Activated CD4-positive, alpha-beta T cell treated with anti-CD3 and anti-CD28 coated beads, Interleukin-2, amount 50 U/mL, for 48 hours (primary cell): ENCODE data around the gene HSD17B11.
"Not testable (repeated sequence)": the region's sequence is repeated elsewhere in the genome, so short reads cannot be mapped to it uniquely, and the experiment has no call there.

Experiments
- DNase-seq, 2 experiments: peaks; one replicate each; pipeline ENCODE4 v3.0.0-alpha.2; 2020

Gene HSD17B11

DNA sequence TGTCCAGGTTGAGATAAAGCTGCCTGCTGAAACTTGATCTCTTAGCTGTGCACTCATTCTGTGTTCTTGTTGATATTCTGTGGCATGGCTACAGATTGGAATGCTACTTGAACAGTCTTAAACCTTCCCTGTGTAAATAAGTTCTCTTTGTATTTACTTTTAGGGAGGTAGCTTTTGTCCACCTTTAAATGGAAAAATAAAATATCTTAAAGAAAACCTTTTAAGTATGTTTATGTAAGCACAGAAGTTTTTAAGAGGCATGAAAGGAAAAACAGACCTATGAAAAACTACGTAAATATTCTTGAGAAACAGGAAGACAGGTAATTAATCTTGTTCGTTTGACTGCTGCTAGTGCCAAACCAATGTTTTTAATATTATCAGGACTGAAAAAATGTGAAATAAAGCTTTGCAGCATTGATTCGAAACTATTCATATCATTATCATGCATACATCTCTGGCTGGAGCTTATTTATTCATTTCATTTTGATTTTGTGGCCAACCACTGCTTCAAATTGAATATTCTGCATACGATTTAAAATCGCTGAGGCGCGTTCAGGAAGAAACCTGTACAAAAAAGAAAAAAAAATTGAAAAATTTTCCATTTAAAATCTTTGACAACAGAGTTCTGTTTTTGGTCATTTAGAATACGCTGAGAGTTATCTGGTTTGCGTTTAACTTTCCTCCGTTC, 86.1 kb downstream of the HSD17B11 start:
- no peak for DNase-seq

DNA sequence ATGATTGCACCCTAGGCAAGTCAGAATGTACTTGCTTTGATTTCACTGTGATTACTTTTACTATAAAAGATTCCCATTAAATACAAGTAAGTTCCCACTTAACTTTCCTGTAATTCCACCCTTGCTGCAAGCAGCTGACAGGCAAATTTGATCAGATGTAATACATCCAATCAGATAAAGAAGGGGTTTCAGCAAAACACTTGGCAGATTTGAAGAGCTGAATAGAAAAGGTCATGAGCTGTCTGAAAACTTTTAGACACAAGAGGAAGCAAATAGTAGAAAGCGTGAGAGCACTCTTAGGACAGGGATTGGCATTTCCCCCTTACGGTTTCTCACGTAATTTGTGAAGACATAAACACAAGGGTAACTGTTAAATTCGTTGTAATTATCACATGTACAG, 91.1 kb downstream of the HSD17B11 start:
- no peak for DNase-seq

GRCh38 chr4:87298362-87298761, 92.6 kb downstream of the HSD17B11 start:
- DNase-seq, result no peak

GRCh38 chr4:87294911-87295310, 96.1 kb downstream of the HSD17B11 start:
- not testable (repeated sequence) for DNase-seq

- DNase-seq, result not testable (repeated sequence)
Observed at GRCh38 chr4:87293889-87294288, 97.1 kb downstream of the HSD17B11 start.

- DNase-seq, result no peak
Observed at GRCh38 chr4:87286970-87287369, 104.0 kb downstream of the HSD17B11 start.
